ENCODE data around the gene KRT1. TPM values are rescaled to one million over a fixed set of nuclear protein-coding genes. Genes with fewer than 3 reads are reported as not detected.
"Not testable (repeated sequence)": the region's sequence is repeated elsewhere in the genome, so short reads cannot be mapped to it uniquely, and the experiment has no call there.

KRT1 gene
- total RNA-seq, 1 experiment from 2014 or later = not detected

DNA sequence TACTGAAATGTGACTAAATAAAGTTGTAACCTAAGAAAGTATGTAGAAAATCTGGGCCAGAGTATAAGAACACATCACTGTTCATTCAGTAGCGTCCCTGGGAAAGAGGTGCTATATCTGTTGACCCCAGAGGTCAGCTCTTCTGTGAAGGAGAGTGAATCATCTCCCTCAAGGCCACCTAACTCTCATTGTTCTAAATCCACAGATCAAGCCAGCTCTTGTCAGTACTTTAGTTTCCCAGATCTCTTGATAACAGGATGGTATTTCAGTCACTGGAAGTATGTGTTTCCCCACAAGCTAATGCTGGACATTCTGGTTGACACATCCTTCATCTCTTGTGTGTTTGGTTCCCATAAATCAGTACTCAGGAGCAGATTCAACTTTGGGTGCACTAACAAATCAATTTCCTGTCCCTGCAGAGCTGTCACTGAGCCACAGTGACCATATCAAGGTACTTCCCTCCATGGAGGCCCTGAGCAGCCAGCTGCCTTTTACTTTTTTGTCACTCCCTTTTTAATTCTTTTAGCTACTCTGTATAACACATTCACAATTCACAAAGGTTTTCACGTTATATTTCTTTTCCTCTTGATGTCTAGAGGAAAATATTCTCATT, 7.8 kb downstream of the KRT1 start:
- DNase-seq (ENCODE audit: low read depth, low spot score) = no peak
- in situ Hi-C loops (cut with HindIII; ENCODE audit: low pct_unique_long_range_greater_than_20kb, low sequenced_read_pairs) = no loop called here

- no peak for DNase-seq (ENCODE audit: low read depth, low spot score)
Observed at GRCh38 chr12:52670961-52671360, 9.2 kb downstream of the KRT1 start.

GRCh38 chr12:52670506-52670905, 9.7 kb downstream of the KRT1 start:
- in situ Hi-C loops (cut with HindIII; ENCODE audit: low pct_unique_long_range_greater_than_20kb, low sequenced_read_pairs) = no loop called here
- no peak for DNase-seq (ENCODE audit: low read depth, low spot score)

More at GRCh38 chr12:52670961-52671360, 9.2 kb downstream of the KRT1 start:
- in situ Hi-C loops (cut with HindIII; ENCODE audit: low pct_unique_long_range_greater_than_20kb, low sequenced_read_pairs) = no loop called here

GRCh38 chr12:52669941-52670340, 10.3 kb downstream of the KRT1 start:
- DNase-seq (ENCODE audit: low read depth, low spot score); in situ Hi-C loops (cut with HindIII; ENCODE audit: low pct_unique_long_range_greater_than_20kb, low sequenced_read_pairs): not testable (repeated sequence)

DNA sequence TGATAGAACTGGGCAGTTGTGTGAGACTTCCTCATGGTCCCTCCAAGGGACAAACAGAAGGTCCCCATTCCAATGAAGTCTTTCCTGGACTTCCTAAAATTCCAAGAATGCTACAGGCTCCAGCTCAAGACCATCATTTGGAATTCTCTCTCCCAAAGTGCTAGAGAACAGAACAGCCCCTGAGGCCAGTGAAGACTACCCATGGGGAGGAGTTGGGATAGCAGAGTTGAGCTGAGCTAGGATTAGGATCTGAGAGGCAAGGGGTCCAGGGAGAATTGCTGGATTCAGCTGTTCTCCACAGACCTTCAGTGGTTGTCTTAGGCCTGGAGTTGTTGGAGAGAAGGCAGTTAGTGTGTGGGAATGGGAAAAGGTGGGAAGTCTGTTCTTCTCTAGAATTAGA, 10.8 kb downstream of the KRT1 start:
- DNase-seq (ENCODE audit: low read depth, low spot score) = no peak
- in situ Hi-C loops (cut with HindIII; ENCODE audit: low pct_unique_long_range_greater_than_20kb, low sequenced_read_pairs) = no loop called here

- in situ Hi-C loops (cut with HindIII; ENCODE audit: low pct_unique_long_range_greater_than_20kb, low sequenced_read_pairs) = no loop called here
- no peak for DNase-seq (ENCODE audit: low read depth, low spot score)
Observed at GRCh38 chr12:52667931-52668330, 12.3 kb downstream of the KRT1 start.

GRCh38 chr12:52667509-52667908, 12.7 kb downstream of the KRT1 start:
- in situ Hi-C loops (cut with HindIII; ENCODE audit: low pct_unique_long_range_greater_than_20kb, low sequenced_read_pairs) = no loop called here

DNA sequence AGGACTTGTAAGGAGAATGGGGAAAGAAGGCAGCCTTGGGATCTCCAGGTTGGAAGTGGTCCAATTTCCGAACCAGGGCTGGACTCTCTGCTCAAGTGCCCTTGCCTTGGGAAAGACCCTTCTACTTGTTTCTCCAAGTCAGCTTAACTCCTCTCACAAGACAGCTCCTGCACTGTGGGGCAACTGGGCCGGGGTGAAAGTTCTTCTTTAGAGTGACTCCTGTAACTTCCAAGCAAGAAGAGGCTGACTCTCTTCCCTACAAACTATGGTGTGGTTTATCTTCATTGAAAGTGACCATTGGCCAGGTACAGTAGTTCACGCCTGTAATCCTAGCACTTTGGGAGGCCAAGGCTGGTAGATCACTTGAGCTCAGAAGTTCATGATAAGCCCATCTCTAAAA, 13.7 kb downstream of the KRT1 start:
- in situ Hi-C loops (cut with HindIII; ENCODE audit: low pct_unique_long_range_greater_than_20kb, low sequenced_read_pairs) = no loop called here
- no peak for DNase-seq (ENCODE audit: low read depth, low spot score)

More at GRCh38 chr12:52667509-52667908, 12.7 kb downstream of the KRT1 start:
- DNase-seq (ENCODE audit: low read depth, low spot score) = peak; percentile 28

DNA sequence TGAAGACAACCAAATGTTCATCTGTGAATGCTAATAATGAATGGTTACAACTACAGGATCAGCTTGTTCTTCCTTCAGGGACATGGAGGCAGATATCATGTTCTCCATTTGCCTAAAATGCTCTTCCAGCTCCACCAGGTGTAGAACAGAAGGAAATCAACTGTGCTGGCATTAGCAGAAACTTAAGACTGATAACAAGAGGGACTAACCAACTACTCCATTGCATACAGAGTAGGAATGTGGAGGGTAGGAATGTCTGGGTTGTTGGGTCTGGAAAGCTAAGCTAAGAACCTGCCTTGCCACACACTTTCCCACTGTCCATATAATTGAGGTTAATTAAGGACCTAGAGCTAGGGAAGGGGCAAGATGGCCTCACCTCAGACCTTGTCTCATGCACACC, 16.8 kb downstream of the KRT1 start:
- DNase-seq (ENCODE audit: low read depth, low spot score) = no peak
- in situ Hi-C loops (cut with HindIII; ENCODE audit: low pct_unique_long_range_greater_than_20kb, low sequenced_read_pairs) = no loop called here

- in situ Hi-C loops (cut with HindIII; ENCODE audit: low pct_unique_long_range_greater_than_20kb, low sequenced_read_pairs) = no loop called here
- no peak for DNase-seq (ENCODE audit: low read depth, low spot score)
Observed at GRCh38 chr12:52662918-52663229, 17.3 kb downstream of the KRT1 start.

GRCh38 chr12:52662093-52662917, 17.9 kb downstream of the KRT1 start:
- in situ Hi-C loops (cut with HindIII; ENCODE audit: low pct_unique_long_range_greater_than_20kb, low sequenced_read_pairs) = no loop called here
- DNase-seq (ENCODE audit: low read depth, low spot score) = no peak

- DNase-seq (ENCODE audit: low read depth, low spot score) = no peak
- in situ Hi-C loops (cut with HindIII; ENCODE audit: low pct_unique_long_range_greater_than_20kb, low sequenced_read_pairs) = no loop called here
Observed at GRCh38 chr12:52661668-52662067, 18.5 kb downstream of the KRT1 start.

GRCh38 chr12:52660934-52661499, 19.2 kb downstream of the KRT1 start:
- in situ Hi-C loops (cut with HindIII; ENCODE audit: low pct_unique_long_range_greater_than_20kb, low sequenced_read_pairs) = no loop called here

GRCh38 chr12:52659951-52660350, 20.3 kb downstream of the KRT1 start:
- in situ Hi-C loops (cut with HindIII; ENCODE audit: low pct_unique_long_range_greater_than_20kb, low sequenced_read_pairs) = no loop called here
- no peak for DNase-seq (ENCODE audit: low read depth, low spot score)

More at GRCh38 chr12:52660934-52661499, 19.2 kb downstream of the KRT1 start:
- no peak for DNase-seq (ENCODE audit: low read depth, low spot score)

- DNase-seq (ENCODE audit: low read depth, low spot score) = no peak
- in situ Hi-C loops (cut with HindIII; ENCODE audit: low pct_unique_long_range_greater_than_20kb, low sequenced_read_pairs) = no loop called here
Observed at GRCh38 chr12:52659395-52659794, 20.8 kb downstream of the KRT1 start.

- in situ Hi-C loops (cut with HindIII; ENCODE audit: low pct_unique_long_range_greater_than_20kb, low sequenced_read_pairs) = no loop called here
Observed at GRCh38 chr12:52658196-52658595, 22.0 kb downstream of the KRT1 start.

DNA sequence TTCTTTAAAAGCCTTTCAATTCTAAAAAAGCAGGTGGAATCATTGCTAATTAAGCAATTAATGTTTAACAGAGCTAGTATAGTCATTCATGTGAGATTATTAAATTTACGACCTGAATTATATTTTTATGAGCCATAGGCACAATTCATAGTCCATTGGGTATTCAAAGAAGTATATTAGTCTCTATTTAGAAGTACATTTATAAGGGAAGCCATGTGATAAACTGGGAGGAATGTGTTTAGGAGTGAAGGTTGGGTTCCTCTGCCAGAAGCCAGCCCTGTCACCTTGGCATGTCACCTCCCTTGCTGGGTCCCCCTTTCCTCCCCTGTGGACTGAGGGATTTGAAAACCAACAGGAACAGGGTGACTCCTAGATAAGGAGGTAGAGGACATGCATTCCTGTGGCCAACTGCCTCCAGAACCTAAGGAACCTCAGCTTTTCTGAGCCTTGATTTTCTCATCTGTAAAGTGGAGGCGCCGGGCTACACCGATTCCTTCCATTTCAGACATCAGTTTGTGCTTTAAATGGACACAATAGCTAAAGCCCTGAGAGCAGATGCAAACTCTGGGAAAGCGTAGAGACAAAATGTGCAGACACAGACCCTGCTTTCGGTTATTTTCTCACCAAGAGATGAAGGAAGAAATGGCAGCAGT, 22.8 kb downstream of the KRT1 start:
- DNase-seq (ENCODE audit: low read depth, low spot score) = no peak
- in situ Hi-C loops (cut with HindIII; ENCODE audit: low pct_unique_long_range_greater_than_20kb, low sequenced_read_pairs) = no loop called here

More at GRCh38 chr12:52658196-52658595, 22.0 kb downstream of the KRT1 start:
- DNase-seq (ENCODE audit: low read depth, low spot score) = no peak

DNA sequence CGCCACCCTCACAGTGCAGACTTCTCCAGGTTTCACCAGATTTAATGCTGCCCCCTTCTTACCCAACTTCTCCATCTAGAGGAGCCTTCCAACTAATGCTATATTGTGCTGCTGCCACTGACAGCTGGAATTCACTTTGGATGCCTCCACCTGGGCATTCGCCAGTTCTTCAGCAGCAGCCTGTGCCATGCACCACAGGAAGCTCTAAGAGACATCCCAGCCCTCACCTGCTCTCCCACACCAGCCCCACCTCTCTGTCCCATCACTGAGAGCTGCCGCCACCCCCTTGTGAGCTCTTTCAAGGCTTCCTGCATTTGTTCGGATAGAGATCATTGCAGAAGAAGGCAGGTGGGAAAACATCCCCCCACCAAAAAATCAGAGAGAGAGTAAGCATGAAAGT, 23.6 kb downstream of the KRT1 start:
- DNase-seq (ENCODE audit: low read depth, low spot score) = no peak
- in situ Hi-C loops (cut with HindIII; ENCODE audit: low pct_unique_long_range_greater_than_20kb, low sequenced_read_pairs) = no loop called here
